PC-9 (cell line): Measurements from ENCODE around the gene CSH1. TPM values are rescaled to one million over a fixed set of nuclear protein-coding genes. Genes with fewer than 3 reads are reported as not detected.

Source experiments
- BruUV-seq: library from RNA; stranded (reverse); fragments of 400-500 nt; replicated peaks from 2 replicates; lab custom pipeline; 2021; lab: Mats Ljungman, UMichigan
- CTCF ChIA-PET: fragments of 300-600 bp; sonication (Branson Sonifier 250); formaldehyde crosslinking; loops from one replicate; lab custom pipeline; 2022; ENCODE audit warnings: antibody characterized with exemption; lab: Charles Lee
- POLR2A ChIA-PET: fragments of 300-600 bp; sonication (Branson Sonifier 250); formaldehyde crosslinking; loops from one replicate; lab custom pipeline; 2022; ENCODE audit warnings: antibody characterized with exemption; ENCODE audit not compliant: unreplicated experiment; lab: Charles Lee
- DNase-seq, 2 experiments: peaks; one replicate each; pipeline versions ENCODE4 v3.0.0 to v3.0.0-alpha.2; 2015 to 2022; ENCODE audit warnings: mixed read lengths in 1 of 2
- H2AFZ ChIP-seq: fragments of 200-600 bp; sonication (generic); 2 replicates; pipeline ENCODE4 v1.8.1; 2017; ENCODE audit warnings: antibody characterized with exemption
- H3F3A ChIP-seq: fragments of 200-600 bp; sonication (generic); 2 replicates; pipeline ENCODE4 v1.8.1; 2017; ENCODE audit warnings: antibody characterized with exemption, mild to moderate bottlenecking, low read depth; ENCODE audit not compliant: insufficient read depth
- H3K27ac ChIP-seq: fragments of 200-600 bp; sonication (generic); 2 replicates; pipeline ENCODE4 v1.6.1; 2016; ENCODE audit warnings: mixed run types
- H3K27me3 ChIP-seq: fragments of 200-600 bp; sonication (generic); 2 replicates; pipeline ENCODE4 v1.6.1; 2016; ENCODE audit warnings: low read depth, mixed run types; ENCODE audit not compliant: insufficient read depth
- H3K36me3 ChIP-seq: fragments of 200-600 bp; sonication (generic); 2 replicates; pipeline ENCODE4 v1.6.1; 2016; ENCODE audit warnings: low read depth, mixed run types
- H3K4me1 ChIP-seq: fragments of 200-600 bp; sonication (generic); replicated peaks from 2 replicates; pipeline ENCODE4 v1.6.1; 2016; ENCODE audit warnings: mixed run types; ENCODE audit not compliant: insufficient read depth
- H3K4me2 ChIP-seq: fragments of 200-600 bp; sonication (generic); 2 replicates; pipeline ENCODE4 v1.6.1; 2017; ENCODE audit warnings: mixed run types
- H3K4me3 ChIP-seq: fragments of 200-600 bp; sonication (generic); 2 replicates; pipeline ENCODE4 v1.6.1; 2016; ENCODE audit warnings: mixed run types
- H3K79me2 ChIP-seq: fragments of 200-600 bp; sonication (generic); 2 replicates; pipeline ENCODE4 v1.6.1; 2017; ENCODE audit warnings: low read depth, mixed run types
- H3K9me2 ChIP-seq: fragments of 200-600 bp; sonication (generic); 2 replicates; pipeline ENCODE4 v1.8.1; 2017; ENCODE audit warnings: mild to moderate bottlenecking; ENCODE audit not compliant: insufficient read depth
- H3K9me3 ChIP-seq: fragments of 200-600 bp; sonication (generic); 2 replicates; pipeline ENCODE4 v1.8.1; 2016; ENCODE audit warnings: low read depth; ENCODE audit not compliant: insufficient read depth
- H4K20me1 ChIP-seq: fragments of 200-600 bp; sonication (generic); 2 replicates; pipeline ENCODE4 v1.8.1; 2017; ENCODE audit not compliant: insufficient read depth
- EZH2 ChIP-seq: fragments of 200-600 bp; sonication (generic); IDR thresholded peaks from 2 replicates; pipeline ENCODE4 v1.8.0; 2017; ENCODE audit warnings: antibody characterized with exemption, low read depth
- intact Hi-C: fragments of 100-400 bp; cut with micrococcal nuclease; formaldehyde crosslinking; loops from one replicate; pipeline ENCODE4 v1.10.0; 2022; ENCODE audit not compliant: unreplicated experiment
- total RNA-seq: library from RNA; stranded (reverse); gene quantifications from 2 replicates; pipeline ENCODE4 v1.2.3, GENCODE V29; 2021
- TF ChIP-seq, protein P1 (sequence below): fragments of 200-600 bp; sonication (generic); conservative IDR thresholded peaks from 2 replicates; pipeline ENCODE4 v1.6.1; 2017; ENCODE audit warnings: mixed run types, antibody characterized with exemption, mild to moderate bottlenecking, moderate library complexity

CSH1 gene
- total RNA-seq, 1 experiment from 2014 or later: not detected

DNA sequence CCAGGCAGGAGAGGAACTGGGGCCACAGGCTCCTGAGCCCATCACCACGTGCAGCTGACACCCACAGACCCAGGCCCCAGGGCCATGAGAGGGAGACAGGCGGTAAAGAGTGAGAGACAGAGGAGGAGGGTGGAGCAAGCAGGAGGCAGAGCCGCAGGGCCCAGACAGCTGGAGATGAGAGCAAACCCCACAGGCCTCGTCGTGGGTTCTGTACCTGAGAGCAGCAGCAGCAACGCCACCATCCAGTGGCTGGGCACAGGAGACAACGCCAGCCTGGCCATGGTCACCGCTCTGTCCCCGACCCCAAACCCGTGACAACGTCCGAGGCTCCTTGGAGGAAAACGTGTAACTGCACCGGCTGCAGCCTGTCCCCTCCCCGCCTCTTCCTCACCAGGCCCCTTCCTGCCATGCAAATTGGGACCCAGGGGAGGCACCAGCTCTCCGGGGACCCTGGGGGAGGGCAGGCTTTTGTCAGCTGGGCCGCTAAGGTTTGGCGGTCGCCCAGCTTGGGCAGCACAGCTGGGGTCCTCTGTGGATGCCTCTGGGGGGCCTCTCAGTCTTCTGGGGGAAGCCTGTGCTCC, 35.7 kb upstream of the CSH1 start, which contains the start of gene CD79B:
Gene CD79B (minus strand): TSS at position 351 of the 581 bp plus-strand sequence. CDS start 70 bp downstream, at position 281.
- H3F3A ChIP-seq: no peaks in the 10 kb centered on the region
- H3K36me3 ChIP-seq: no peaks in the 10 kb centered on the region
- H3K27me3 ChIP-seq: peaks cover 14% of the 10 kb centered on the region; the same call in 1 of the 2 replicates
- H3K9me3 ChIP-seq: no peaks in the 10 kb centered on the region
- no peaks in the 10 kb centered on the region for H4K20me1 ChIP-seq
- no peak within 1 kb of the TSS for H3K4me3 ChIP-seq
- DNase-seq: no peak
- BruUV-seq: no TSS peak
- CTCF ChIA-PET: no interaction called here
- POLR2A ChIA-PET: no interaction called here
- H3K4me1 ChIP-seq: no peaks in the 10 kb centered on the region
- no peak within 1 kb of the TSS for H3K27ac ChIP-seq
- H2AFZ ChIP-seq: no peak within 1 kb of the TSS
- H3K4me2 ChIP-seq: no peak within 1 kb of the TSS
- intact Hi-C loops: no loop called here
- TF ChIP-seq, protein P1, sequence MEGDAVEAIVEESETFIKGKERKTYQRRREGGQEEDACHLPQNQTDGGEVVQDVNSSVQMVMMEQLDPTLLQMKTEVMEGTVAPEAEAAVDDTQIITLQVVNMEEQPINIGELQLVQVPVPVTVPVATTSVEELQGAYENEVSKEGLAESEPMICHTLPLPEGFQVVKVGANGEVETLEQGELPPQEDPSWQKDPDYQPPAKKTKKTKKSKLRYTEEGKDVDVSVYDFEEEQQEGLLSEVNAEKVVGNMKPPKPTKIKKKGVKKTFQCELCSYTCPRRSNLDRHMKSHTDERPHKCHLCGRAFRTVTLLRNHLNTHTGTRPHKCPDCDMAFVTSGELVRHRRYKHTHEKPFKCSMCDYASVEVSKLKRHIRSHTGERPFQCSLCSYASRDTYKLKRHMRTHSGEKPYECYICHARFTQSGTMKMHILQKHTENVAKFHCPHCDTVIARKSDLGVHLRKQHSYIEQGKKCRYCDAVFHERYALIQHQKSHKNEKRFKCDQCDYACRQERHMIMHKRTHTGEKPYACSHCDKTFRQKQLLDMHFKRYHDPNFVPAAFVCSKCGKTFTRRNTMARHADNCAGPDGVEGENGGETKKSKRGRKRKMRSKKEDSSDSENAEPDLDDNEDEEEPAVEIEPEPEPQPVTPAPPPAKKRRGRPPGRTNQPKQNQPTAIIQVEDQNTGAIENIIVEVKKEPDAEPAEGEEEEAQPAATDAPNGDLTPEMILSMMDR: no peak
- no peak for TF ChIP-seq EZH2
- H3K9me2 ChIP-seq: no peaks in the 10 kb centered on the region
- H3K79me2 ChIP-seq: no peaks in the 10 kb centered on the region

DNA sequence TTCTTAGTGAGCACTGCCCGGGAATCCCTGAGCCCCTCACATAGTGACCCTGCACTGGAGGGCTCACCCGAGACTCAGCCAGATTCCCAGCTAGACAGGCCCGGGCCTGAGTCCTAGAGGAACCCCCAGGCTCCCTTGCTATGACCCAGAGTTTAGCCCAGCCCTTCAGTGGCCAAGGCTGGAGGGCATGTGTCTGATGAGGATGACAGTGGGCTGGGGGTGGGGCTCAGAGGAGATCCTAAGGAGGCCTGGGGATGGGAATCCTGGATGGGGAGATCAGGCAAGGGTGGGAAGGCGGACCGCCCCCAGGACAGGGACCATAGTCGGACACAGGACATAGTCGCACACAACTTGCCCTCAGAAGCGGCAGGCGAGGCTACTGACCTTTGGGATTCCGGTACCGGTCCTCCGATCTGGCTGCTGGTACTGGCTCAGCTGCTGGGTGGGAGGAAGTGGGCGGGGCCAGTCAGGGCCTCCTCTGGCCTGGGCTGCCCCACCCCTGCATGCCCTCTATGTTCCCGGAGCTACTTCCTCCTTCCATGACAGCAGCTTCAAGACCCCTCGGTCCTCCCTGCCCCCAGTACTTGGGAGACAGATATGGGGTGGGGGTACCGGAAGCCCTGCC, 34.7 kb upstream of the CSH1 start:
- Histone ChIP-seq H3K79me2 (no peaks in the 10 kb centered on the region), H3K4me1 (no peaks in the 10 kb centered on the region), H3K4me3 (no peak overlapping the region), H4K20me1 (no peaks in the 10 kb centered on the region), H2AFZ (no peak overlapping the region), H3K4me2 (no peak overlapping the region), H3K9me3 (no peaks in the 10 kb centered on the region), H3K36me3 (no peaks in the 10 kb centered on the region), H3F3A (no peaks in the 10 kb centered on the region), H3K9me2 (no peaks in the 10 kb centered on the region), H3K27me3 (peaks cover 14% of the 10 kb centered on the region; the same call in 1 of the 2 replicates), H3K27ac (no peak overlapping the region)
- TF ChIP-seq EZH2: no peak
- TF ChIP-seq, protein P1: no peak
- ChIA-PET CTCF (no interaction called here), POLR2A (no interaction called here)
- intact Hi-C loops: no loop called here
- DNase-seq: no peak
- BruUV-seq: no TSS peak

DNA sequence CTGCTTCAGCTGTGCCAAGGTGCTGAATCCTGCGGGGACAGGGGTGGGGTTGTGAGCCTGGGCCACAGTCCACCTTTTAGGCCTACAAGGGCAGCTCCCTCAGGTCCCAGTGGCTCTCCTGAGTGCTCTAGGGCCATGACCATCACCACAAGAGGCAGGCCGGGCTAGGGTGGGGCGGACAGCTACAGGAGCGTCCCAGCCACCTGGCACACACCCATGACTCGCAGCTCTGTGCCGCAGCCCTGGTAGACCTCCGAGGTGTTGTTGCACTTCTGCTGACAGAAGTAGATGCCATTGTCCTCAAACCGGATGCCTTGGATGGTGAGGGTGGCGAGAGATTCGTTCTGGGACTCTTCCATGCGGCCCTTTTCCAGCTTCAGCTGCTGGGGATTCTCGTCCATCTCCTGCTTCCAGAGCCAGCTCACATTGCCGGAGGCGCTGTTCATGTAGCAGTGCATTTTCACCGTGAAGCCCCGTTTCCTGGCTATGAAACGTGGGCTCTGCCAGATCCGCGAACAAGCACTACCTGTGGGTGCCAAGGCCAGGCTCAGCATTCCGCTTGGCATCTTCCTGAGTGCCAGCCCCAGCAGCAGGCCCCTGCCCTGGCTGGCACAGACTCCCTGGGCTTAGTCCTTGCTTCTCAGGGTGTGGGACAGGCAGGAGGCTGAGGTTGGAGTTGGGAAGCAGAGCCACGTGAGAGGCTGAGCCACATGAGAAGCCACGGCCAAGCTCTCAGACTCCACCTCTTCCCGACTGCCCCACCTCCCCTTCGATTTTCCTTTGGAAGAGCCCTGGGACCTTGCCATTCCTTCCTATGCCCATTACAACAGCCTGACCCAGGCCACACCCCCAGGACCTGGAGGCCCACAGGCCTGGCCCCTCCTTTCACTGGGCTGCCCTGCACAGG, 33.7 kb upstream of the CSH1 start:
- H3K9me2 ChIP-seq: no peaks in the 10 kb centered on the region
- intact Hi-C loops: no loop called here
- H3K4me2 ChIP-seq: no peak overlapping the region
- no peak overlapping the region for H3K4me3 ChIP-seq
- ChIA-PET POLR2A (interaction anchor here (0.6 kb wide), 1 partner anchor 75 kb away, joined by 4 read pairs; no protein-coding TSS in a partner anchor), CTCF (interaction anchor here (0.5 to 0.6 kb wide), 2 partner anchors 78 to 91 kb away, joined by 4 read pairs; no protein-coding TSS in a partner anchor)
- H3K36me3 ChIP-seq: no peaks in the 10 kb centered on the region
- H2AFZ ChIP-seq: no peak overlapping the region
- H3K27ac ChIP-seq: no peak overlapping the region
- H3K79me2 ChIP-seq: no peaks in the 10 kb centered on the region
- no peaks in the 10 kb centered on the region for H3K4me1 ChIP-seq
- H3K27me3 ChIP-seq: peaks cover 14% of the 10 kb centered on the region; the same call in 1 of the 2 replicates
- no peaks in the 10 kb centered on the region for H4K20me1 ChIP-seq
- no peak for DNase-seq
- H3K9me3 ChIP-seq: no peaks in the 10 kb centered on the region
- TF ChIP-seq, protein P1: no peak
- no peak for TF ChIP-seq EZH2
- no TSS peak for BruUV-seq
- H3F3A ChIP-seq: no peaks in the 10 kb centered on the region
